ENCODE measurements around the gene CENPN. TPM values are rescaled to one million over a fixed set of nuclear protein-coding genes. Genes with fewer than 3 reads are reported as not detected.

CENPN gene
- total RNA-seq, 4 donors from 2014 or later, result 1.8 to 8.1 (median 4.2) TPM

DNA sequence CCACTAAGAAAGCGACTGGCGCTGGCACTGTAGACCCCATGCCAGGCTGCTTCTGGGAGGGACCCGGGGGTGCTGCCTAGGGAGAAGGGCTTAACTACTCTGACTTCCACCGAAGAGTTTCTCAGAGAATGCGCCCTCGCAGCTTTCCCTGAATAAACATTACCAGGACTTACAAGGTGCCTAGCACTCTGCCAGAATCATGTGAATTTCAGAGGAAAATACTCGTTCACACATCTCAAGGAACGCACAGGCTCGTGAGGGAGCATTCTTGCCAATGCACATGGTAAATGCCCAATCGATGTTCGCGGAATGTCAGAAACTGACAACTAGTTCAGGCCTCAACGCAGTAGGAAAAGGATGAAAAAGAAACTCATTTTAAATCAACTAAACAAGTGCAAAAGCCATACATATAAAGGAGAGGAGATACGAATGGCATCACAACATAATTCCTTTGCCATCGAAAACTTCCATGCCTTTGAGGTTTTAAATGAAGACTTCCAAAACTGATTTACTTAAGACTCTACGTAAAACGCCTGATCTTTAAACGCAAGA lies 1.3 kb upstream of the CENPN start:
- Histone ChIP-seq H3K4me3 (peak overlapping the region; percentile 80 to 94 (median 85)), H3K4me1 (peaks cover 0 to 27% (median 17%) of the 10 kb centered on the region in 4 donors), H3K36me3 (no peaks in the 10 kb centered on the region), H3K27ac (peak overlapping the region; percentile 93 to 99 (median 98)), H3K27me3 (no peaks in the 10 kb centered on the region), H3K9me3 (no peaks in the 10 kb centered on the region)
- TF ChIP-seq CTCF (IDR thresholded peaks at IDR 0.05), result no peak
- no peak for TF ChIP-seq POLR2A (IDR thresholded peaks at IDR 0.05)
- TF ChIP-seq EP300 (IDR thresholded peaks at IDR 0.05), result no peak
- WGBS, 2 donors, result 21 to 25% methylated on average over 18 of the region's 18 CpGs
- no peak for DNase-seq (ENCODE audit: low spot score in 2 of 2)

- TF ChIP-seq POLR2A (IDR thresholded peaks at IDR 0.05), result no peak
- no peak for TF ChIP-seq CTCF (IDR thresholded peaks at IDR 0.05)
- no peak for TF ChIP-seq EP300 (IDR thresholded peaks at IDR 0.05)
Observed at GRCh38 chr16:81006211-81006812, 702 bp upstream of the CENPN start.

DNA sequence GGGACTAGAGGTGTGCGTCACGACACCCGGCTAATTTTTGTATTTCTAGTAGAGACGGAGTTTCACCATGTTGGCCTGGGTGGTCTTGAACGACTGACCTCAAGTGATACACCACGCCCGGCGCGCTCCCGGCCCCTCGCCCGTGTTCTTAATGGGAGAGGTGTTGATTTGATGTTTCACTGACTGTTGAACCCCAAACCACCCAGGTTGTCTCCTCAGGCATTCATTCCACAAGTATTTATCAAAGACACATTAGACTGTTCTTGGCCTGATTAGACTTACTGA lies 1.4 kb downstream of the CENPN start:
- H3K9me3 ChIP-seq, result no peaks in the 10 kb centered on the region
- peaks cover 0 to 27% (median 17%) of the 10 kb centered on the region in 4 donors for H3K4me1 ChIP-seq
- H3K4me3 ChIP-seq, result peak overlapping the region in 1 of 4 donors; percentile 86
- H3K36me3 ChIP-seq, result peaks cover 0 to 4% (median 0%) of the 10 kb centered on the region in 3 donors
- H3K27ac ChIP-seq, result no peak overlapping the region
- H3K27me3 ChIP-seq, result no peaks in the 10 kb centered on the region
- no peak for DNase-seq (ENCODE audit: low spot score in 2 of 2)
- WGBS, 2 donors, result 95% methylated on average over 12 of the region's 12 CpGs
- TF ChIP-seq CTCF (IDR thresholded peaks at IDR 0.05) (no peak), EP300 (IDR thresholded peaks at IDR 0.05) (no peak), POLR2A (IDR thresholded peaks at IDR 0.05) (no peak)

More at GRCh38 chr16:81006211-81006812, 702 bp upstream of the CENPN start:
- WGBS, 2 donors, result 0 to 1% methylated on average over 12 to 32 of the region's 50 CpGs
- DNase-seq (ENCODE audit: low spot score in 2 of 2), result peak; percentile 38 to 53
- peaks cover 0 to 27% (median 17%) of the 10 kb centered on the region in 4 donors for H3K4me1 ChIP-seq
- peak overlapping the region; percentile 93 to 99 (median 98) for H3K27ac ChIP-seq
- H3K36me3 ChIP-seq, result no peaks in the 10 kb centered on the region
- no peaks in the 10 kb centered on the region for H3K9me3 ChIP-seq
- H3K4me3 ChIP-seq, result peak overlapping the region; percentile 80 to 94 (median 85)
- H3K27me3 ChIP-seq, result no peaks in the 10 kb centered on the region

DNA sequence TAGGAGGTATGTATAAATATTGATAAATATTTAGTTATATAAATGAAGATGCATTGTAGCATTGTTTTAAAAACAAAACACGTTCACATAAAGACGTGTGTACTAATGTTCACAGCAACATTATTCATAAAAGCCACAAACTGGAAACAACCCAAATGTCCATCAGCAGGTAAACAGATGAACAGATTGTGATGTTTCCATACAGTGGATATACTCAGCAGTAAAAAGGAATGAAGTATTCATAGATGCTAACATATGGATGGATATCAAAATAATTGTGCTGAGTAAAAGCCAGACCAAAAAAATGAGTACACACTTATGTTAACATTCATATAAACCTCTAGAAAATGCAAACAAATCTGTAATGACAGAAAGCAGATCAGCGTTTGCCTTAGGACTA lies 6.0 kb downstream of the CENPN start:
- H3K9me3 ChIP-seq, result no peaks in the 10 kb centered on the region
- H3K4me3 ChIP-seq, result no peak overlapping the region
- no peaks in the 10 kb centered on the region for H3K27me3 ChIP-seq
- TF ChIP-seq CTCF (IDR thresholded peaks at IDR 0.05) (no peak), POLR2A (IDR thresholded peaks at IDR 0.05) (no peak), EP300 (IDR thresholded peaks at IDR 0.05) (no peak)
- 91 to 92% methylated on average over 3 of the region's 3 CpGs for WGBS, 2 donors
- no peak overlapping the region for H3K27ac ChIP-seq
- peaks cover 0 to 20% (median 0%) of the 10 kb centered on the region in 3 donors for H3K36me3 ChIP-seq
- peaks cover 0 to 5% (median 2%) of the 10 kb centered on the region in 4 donors for H3K4me1 ChIP-seq
- no peak for DNase-seq (ENCODE audit: low spot score in 2 of 2)

DNA sequence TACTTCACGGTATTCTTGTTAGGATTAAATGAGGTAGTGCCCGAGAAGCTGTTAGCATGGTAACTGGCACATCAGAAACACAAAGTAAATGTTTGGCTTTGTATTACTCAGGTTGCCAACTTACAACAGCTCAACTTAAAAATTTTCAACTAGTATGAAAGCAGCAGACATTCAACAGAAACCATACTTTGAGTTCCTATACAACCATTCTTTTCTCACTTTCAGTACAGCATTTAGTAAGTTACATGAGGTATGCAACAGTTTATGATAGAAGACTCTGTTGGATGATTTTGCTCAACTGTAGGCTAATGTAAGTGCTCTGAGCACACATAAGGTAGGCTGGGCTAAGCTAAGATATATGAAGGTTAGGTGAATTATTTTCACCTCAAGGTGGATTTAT lies 7.7 kb downstream of the CENPN start:
- Histone ChIP-seq H3K27me3 (no peaks in the 10 kb centered on the region), H3K4me3 (no peak overlapping the region), H3K9me3 (no peaks in the 10 kb centered on the region), H3K4me1 (no peaks in the 10 kb centered on the region), H3K27ac (no peak overlapping the region), H3K36me3 (peaks cover 0 to 20% (median 0%) of the 10 kb centered on the region in 3 donors)
- WGBS, 2 donors, result 92 to 96% methylated on average over 2 of the region's 2 CpGs
- DNase-seq (ENCODE audit: low spot score in 2 of 2), result no peak
- TF ChIP-seq EP300 (IDR thresholded peaks at IDR 0.05) (no peak), POLR2A (IDR thresholded peaks at IDR 0.05) (no peak), CTCF (IDR thresholded peaks at IDR 0.05) (no peak)

Data from tibial nerve (tissue), 4 donors.